HepG2 (cell line): ENCODE results near the gene SV2A. TPM values are rescaled to one million over a fixed set of nuclear protein-coding genes. Genes with fewer than 3 reads are reported as not detected.
A peak's percentile ranks its signal among the peaks of the same experiment; 100 is the strongest.

Experiments used
- ARNT2 ChIP-seq: sonication (generic); formaldehyde crosslinking; IDR thresholded peaks from 2 replicates; pipeline ENCODE4 v1.8.0; 2022; ENCODE audit warnings: mild to moderate bottlenecking, low read depth, missing genetic modification reagents, moderate library complexity
- BRCA1 ChIP-seq: sonication (generic); formaldehyde crosslinking; IDR thresholded peaks from 2 replicates; pipeline ENCODE4 v1.4.0; 2020; ENCODE audit warnings: missing genetic modification reagents
- CBX5 ChIP-seq: sonication (generic); formaldehyde crosslinking; IDR thresholded peaks from 2 replicates; pipeline ENCODE4 v1.4.0; 2020; ENCODE audit warnings: missing genetic modification reagents, borderline replicate concordance
- ESRRA ChIP-seq: sonication (generic); formaldehyde crosslinking; IDR thresholded peaks from 2 replicates; pipeline ENCODE4 v1.5.1; 2020; ENCODE audit warnings: mild to moderate bottlenecking, low read depth, missing genetic modification reagents
- KMT2A ChIP-seq: sonication (generic); formaldehyde crosslinking; IDR thresholded peaks from 2 replicates; pipeline ENCODE4 v1.4.0; 2020; ENCODE audit warnings: missing genetic modification reagents
- MTF1 ChIP-seq: sonication (generic); formaldehyde crosslinking; IDR thresholded peaks from 2 replicates; pipeline ENCODE4 v1.5.0; 2020; ENCODE audit warnings: missing genetic modification reagents
- MXI1 ChIP-seq: IDR thresholded peaks from 3 replicates; pipeline ENCODE4 v1.6.1; 2012; ENCODE audit warnings: low read depth, low read length, inconsistent platforms, borderline replicate concordance
- NFE2 ChIP-seq: sonication (generic); formaldehyde crosslinking; IDR thresholded peaks from 2 replicates; pipeline ENCODE4 v1.4.0; 2020; ENCODE audit warnings: missing genetic modification reagents
- RBFOX2 ChIP-seq: fragments of 200-400 bp; formaldehyde crosslinking; IDR thresholded peaks from 2 replicates; pipeline ENCODE4 v1.6.1; 2017; ENCODE audit warnings: low read depth, mild to moderate bottlenecking, low read length
- RBM22 ChIP-seq: fragments of 200-400 bp; formaldehyde crosslinking; optimal IDR thresholded peaks from 2 replicates; pipeline ENCODE3; 2017; ENCODE audit warnings: mild to moderate bottlenecking, low read length, moderate library complexity
- SALL1 ChIP-seq: sonication (generic); formaldehyde crosslinking; IDR thresholded peaks from 2 replicates; pipeline ENCODE4 v1.8.0; 2022; ENCODE audit warnings: mild to moderate bottlenecking, missing genetic modification reagents
- SMARCE1 ChIP-seq: fragments of 450-650 bp; IDR thresholded peaks from 2 replicates; pipeline ENCODE4 v1.6.1; 2017; ENCODE audit warnings: borderline replicate concordance
- TGIF2 ChIP-seq: IDR thresholded peaks from 2 replicates; pipeline ENCODE4 v1.6.1; 2016; ENCODE audit warnings: control low read depth, missing compliant biosample characterization
- ZNF326 ChIP-seq: sonication (generic); formaldehyde crosslinking; IDR thresholded peaks from 2 replicates; pipeline ENCODE4 v1.4.0; 2020; ENCODE audit warnings: missing genetic modification reagents, borderline replicate concordance
- ZNF335 ChIP-seq: sonication (generic); formaldehyde crosslinking; IDR thresholded peaks from 2 replicates; pipeline ENCODE4 v1.4.0; 2020; ENCODE audit warnings: missing genetic modification reagents
- ZNF362 ChIP-seq: sonication (generic); formaldehyde crosslinking; IDR thresholded peaks from 2 replicates; pipeline ENCODE4 v1.4.0; 2020; ENCODE audit warnings: missing genetic modification reagents, mild to moderate bottlenecking, borderline replicate concordance
- ZSCAN25 ChIP-seq: sonication (generic); formaldehyde crosslinking; IDR thresholded peaks from 2 replicates; pipeline ENCODE4 v1.8.0; 2022; ENCODE audit warnings: mild to moderate bottlenecking, missing genetic modification reagents
- polyA plus RNA-seq, 8 experiments: library from polyadenylated mRNA; depleted of rRNA in 3 of 8; stranded (reverse) in 7 of 8; unstranded in 1 of 8; fragments of >200 nt; fragmentation: Illumina TruSeq in 4 of 8; extraction: Trizol in 4 of 8; gene quantifications; 2 replicates each; pipeline versions ENCODE4 v1.2.1 to v1.2.3, GENCODE V29; 2011 to 2016; ENCODE audit warnings: low read depth in 4 of 8, missing spikeins in 1 of 8, mixed read lengths in 1 of 8; ENCODE audit not compliant: insufficient read depth in 1 of 8
- total RNA-seq, 5 experiments: library from RNA; depleted of rRNA; stranded (reverse); fragments of >200 nt; fragmentation: Illumina TruSeq; extraction: Trizol; gene quantifications; 2 replicates each; pipeline ENCODE4 v1.2.3, GENCODE V29; 2016; ENCODE audit warnings: low read depth in 1 of 5
- TF ChIP-seq, protein P1 (sequence below): IDR thresholded peaks from 2 replicates; pipeline ENCODE4 v1.6.1; 2016; ENCODE audit warnings: low read depth, missing genetic modification reagents, missing compliant biosample characterization
- TF ChIP-seq, protein P2 (sequence below): IDR thresholded peaks from 2 replicates; pipeline ENCODE4 v1.6.1; 2018; ENCODE audit warnings: missing genetic modification reagents, mild to moderate bottlenecking, missing compliant biosample characterization
- TF ChIP-seq, protein P3 (sequence below): sonication (generic); formaldehyde crosslinking; IDR thresholded peaks from 2 replicates; pipeline ENCODE4 v1.5.0; 2020; ENCODE audit warnings: missing genetic modification reagents, mild to moderate bottlenecking, borderline replicate concordance

The SV2A gene
- total and polyA plus RNA-seq, 2 of the 13 experiments (the other 11 are each of a cell fraction or from before 2014, with no cell fraction given), result 0.84 to 1.9 TPM

- TF ChIP-seq ESRRA (CRISPR knock-in tag) (0 out of 2 replicates have a peak, but pooled peaks have one; percentile 41), SMARCE1 (no peak), SALL1 (CRISPR knock-in tag) (peak; percentile 54; the same call in 1 of the 2 replicates), ZNF335 (CRISPR knock-in tag) (peak; percentile 43; the same call in 1 of the 2 replicates), ZNF326 (CRISPR knock-in tag) (no peak), KMT2A (CRISPR knock-in tag) (0 out of 2 replicates have a peak, but pooled peaks have one; percentile 18), BRCA1 (CRISPR knock-in tag) (0 out of 2 replicates have a peak, but pooled peaks have one; percentile 8), MTF1 (0 out of 2 replicates have a peak, but pooled peaks have one; percentile 4), ZSCAN25 (CRISPR knock-in tag) (0 out of 2 replicates have a peak, but pooled peaks have one; percentile 24), ZNF362 (CRISPR knock-in tag) (no peak), ARNT2 (CRISPR knock-in tag) (0 out of 2 replicates have a peak, but pooled peaks have one; percentile 53), RBM22 (peak; percentile 92), RBFOX2 (peak; percentile 75; the same call in 1 of the 2 replicates), NFE2 (no peak), MXI1 (peak; percentile 32; the same call in 1 of the 3 replicates), CBX5 (0 out of 2 replicates have a peak, but pooled peaks have one; percentile 11), TGIF2 (CRISPR knock-in tag) (peak; percentile 93)
- TF ChIP-seq, protein P1, sequence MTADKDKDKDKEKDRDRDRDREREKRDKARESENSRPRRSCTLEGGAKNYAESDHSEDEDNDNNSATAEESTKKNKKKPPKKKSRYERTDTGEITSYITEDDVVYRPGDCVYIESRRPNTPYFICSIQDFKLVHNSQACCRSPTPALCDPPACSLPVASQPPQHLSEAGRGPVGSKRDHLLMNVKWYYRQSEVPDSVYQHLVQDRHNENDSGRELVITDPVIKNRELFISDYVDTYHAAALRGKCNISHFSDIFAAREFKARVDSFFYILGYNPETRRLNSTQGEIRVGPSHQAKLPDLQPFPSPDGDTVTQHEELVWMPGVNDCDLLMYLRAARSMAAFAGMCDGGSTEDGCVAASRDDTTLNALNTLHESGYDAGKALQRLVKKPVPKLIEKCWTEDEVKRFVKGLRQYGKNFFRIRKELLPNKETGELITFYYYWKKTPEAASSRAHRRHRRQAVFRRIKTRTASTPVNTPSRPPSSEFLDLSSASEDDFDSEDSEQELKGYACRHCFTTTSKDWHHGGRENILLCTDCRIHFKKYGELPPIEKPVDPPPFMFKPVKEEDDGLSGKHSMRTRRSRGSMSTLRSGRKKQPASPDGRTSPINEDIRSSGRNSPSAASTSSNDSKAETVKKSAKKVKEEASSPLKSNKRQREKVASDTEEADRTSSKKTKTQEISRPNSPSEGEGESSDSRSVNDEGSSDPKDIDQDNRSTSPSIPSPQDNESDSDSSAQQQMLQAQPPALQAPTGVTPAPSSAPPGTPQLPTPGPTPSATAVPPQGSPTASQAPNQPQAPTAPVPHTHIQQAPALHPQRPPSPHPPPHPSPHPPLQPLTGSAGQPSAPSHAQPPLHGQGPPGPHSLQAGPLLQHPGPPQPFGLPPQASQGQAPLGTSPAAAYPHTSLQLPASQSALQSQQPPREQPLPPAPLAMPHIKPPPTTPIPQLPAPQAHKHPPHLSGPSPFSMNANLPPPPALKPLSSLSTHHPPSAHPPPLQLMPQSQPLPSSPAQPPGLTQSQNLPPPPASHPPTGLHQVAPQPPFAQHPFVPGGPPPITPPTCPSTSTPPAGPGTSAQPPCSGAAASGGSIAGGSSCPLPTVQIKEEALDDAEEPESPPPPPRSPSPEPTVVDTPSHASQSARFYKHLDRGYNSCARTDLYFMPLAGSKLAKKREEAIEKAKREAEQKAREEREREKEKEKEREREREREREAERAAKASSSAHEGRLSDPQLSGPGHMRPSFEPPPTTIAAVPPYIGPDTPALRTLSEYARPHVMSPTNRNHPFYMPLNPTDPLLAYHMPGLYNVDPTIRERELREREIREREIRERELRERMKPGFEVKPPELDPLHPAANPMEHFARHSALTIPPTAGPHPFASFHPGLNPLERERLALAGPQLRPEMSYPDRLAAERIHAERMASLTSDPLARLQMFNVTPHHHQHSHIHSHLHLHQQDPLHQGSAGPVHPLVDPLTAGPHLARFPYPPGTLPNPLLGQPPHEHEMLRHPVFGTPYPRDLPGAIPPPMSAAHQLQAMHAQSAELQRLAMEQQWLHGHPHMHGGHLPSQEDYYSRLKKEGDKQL (CRISPR knock-in tag), result no peak
- TF ChIP-seq, protein P2, sequence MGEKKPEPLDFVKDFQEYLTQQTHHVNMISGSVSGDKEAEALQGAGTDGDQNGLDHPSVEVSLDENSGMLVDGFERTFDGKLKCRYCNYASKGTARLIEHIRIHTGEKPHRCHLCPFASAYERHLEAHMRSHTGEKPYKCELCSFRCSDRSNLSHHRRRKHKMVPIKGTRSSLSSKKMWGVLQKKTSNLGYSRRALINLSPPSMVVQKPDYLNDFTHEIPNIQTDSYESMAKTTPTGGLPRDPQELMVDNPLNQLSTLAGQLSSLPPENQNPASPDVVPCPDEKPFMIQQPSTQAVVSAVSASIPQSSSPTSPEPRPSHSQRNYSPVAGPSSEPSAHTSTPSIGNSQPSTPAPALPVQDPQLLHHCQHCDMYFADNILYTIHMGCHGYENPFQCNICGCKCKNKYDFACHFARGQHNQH, result peak; percentile 71
- TF ChIP-seq, protein P3, sequence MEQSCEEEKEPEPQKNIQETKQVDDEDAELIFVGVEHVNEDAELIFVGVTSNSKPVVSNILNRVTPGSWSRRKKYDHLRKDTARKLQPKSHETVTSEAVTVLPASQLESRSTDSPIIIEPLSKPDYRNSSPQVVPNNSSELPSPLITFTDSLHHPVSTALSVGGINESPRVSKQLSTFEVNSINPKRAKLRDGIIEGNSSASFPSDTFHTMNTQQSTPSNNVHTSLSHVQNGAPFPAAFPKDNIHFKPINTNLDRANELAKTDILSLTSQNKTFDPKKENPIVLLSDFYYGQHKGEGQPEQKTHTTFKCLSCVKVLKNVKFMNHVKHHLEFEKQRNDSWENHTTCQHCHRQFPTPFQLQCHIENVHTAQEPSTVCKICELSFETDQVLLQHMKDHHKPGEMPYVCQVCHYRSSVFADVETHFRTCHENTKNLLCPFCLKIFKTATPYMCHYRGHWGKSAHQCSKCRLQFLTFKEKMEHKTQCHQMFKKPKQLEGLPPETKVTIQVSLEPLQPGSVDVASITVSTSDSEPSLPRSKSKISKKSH (CRISPR knock-in tag), result 0 out of 2 replicates have a peak, but pooled peaks have one; percentile 13
Measured at GRCh38 chr1:149885339-149886120, 32.1 kb downstream of the SV2A start (continued).
